Measurements from ENCODE around the gene FCER1G.

GRCh38 chr1:161188381-161188780, 26.7 kb upstream of the FCER1G start:
- TF ChIP-seq, protein P1, sequence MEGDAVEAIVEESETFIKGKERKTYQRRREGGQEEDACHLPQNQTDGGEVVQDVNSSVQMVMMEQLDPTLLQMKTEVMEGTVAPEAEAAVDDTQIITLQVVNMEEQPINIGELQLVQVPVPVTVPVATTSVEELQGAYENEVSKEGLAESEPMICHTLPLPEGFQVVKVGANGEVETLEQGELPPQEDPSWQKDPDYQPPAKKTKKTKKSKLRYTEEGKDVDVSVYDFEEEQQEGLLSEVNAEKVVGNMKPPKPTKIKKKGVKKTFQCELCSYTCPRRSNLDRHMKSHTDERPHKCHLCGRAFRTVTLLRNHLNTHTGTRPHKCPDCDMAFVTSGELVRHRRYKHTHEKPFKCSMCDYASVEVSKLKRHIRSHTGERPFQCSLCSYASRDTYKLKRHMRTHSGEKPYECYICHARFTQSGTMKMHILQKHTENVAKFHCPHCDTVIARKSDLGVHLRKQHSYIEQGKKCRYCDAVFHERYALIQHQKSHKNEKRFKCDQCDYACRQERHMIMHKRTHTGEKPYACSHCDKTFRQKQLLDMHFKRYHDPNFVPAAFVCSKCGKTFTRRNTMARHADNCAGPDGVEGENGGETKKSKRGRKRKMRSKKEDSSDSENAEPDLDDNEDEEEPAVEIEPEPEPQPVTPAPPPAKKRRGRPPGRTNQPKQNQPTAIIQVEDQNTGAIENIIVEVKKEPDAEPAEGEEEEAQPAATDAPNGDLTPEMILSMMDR (IDR thresholded peaks at IDR 0.05; ENCODE audit: insufficient read depth, low read length) = no peak
- TF ChIP-seq POLR2AphosphoS5 (IDR thresholded peaks at IDR 0.05; ENCODE audit: low read depth) (no peak), SPI1 (IDR thresholded peaks at IDR 0.05; ENCODE audit: borderline replicate concordance, low read depth) (no peak), REST (IDR thresholded peaks at IDR 0.05; ENCODE audit: insufficient replicate concordance, low read depth) (no peak)
